A673 (cell line): ENCODE data around the gene UCP3. TPM values are rescaled to one million over a fixed set of nuclear protein-coding genes. Genes with fewer than 3 reads are reported as not detected.

Experiments used
- BruUV-seq: library from RNA; stranded (reverse); fragments of 400-500 nt; replicated peaks from 2 replicates; lab custom pipeline; 2021; lab: Mats Ljungman, UMichigan
- CTCF ChIA-PET: fragments of 300-600 bp; sonication (Branson Sonifier 250); formaldehyde crosslinking; loops from one replicate; lab custom pipeline; 2022; ENCODE audit warnings: antibody characterized with exemption; lab: Charles Lee
- POLR2A ChIA-PET: fragments of 300-600 bp; sonication (Branson Sonifier 250); formaldehyde crosslinking; loops from one replicate; lab custom pipeline; 2022; ENCODE audit warnings: antibody characterized with exemption; ENCODE audit not compliant: low non-redundant PET; lab: Charles Lee
- DNase-seq: peaks from one replicate; pipeline ENCODE4 v3.0.0-alpha.2; 2015; ENCODE audit warnings: low spot score
- H3K27ac ChIP-seq: fragments of 200-600 bp; sonication (generic); 2 replicates; pipeline ENCODE4 v1.5.1; 2016; ENCODE audit warnings: mixed run types, low read depth, mild to moderate bottlenecking, mixed read lengths, antibody characterized with exemption, low read length; ENCODE audit not compliant: poor library complexity, severe bottlenecking
- H3K27me3 ChIP-seq: fragments of 200-600 bp; sonication (generic); replicated peaks from 2 replicates; pipeline ENCODE4 v1.6.1; 2017; ENCODE audit warnings: mixed run types, low read depth, mild to moderate bottlenecking, mixed read lengths, antibody characterized with exemption, low read length; ENCODE audit not compliant: insufficient read depth, poor library complexity
- H3K36me3 ChIP-seq: fragments of 200-600 bp; sonication (generic); 2 replicates; pipeline ENCODE4 v1.6.1; 2016; ENCODE audit warnings: mixed run types, mild to moderate bottlenecking, mixed read lengths, antibody characterized with exemption, low read length; ENCODE audit not compliant: insufficient read depth, poor library complexity, severe bottlenecking
- H3K4me1 ChIP-seq: fragments of 200-600 bp; sonication (generic); 2 replicates; pipeline ENCODE4 v1.6.1; 2017; ENCODE audit warnings: mixed run types, mild to moderate bottlenecking, mixed read lengths, antibody characterized with exemption, low read length; ENCODE audit not compliant: insufficient read depth, poor library complexity, severe bottlenecking
- H3K4me3 ChIP-seq: fragments of 200-600 bp; sonication (generic); 2 replicates; pipeline ENCODE4 v1.5.1; 2016; ENCODE audit warnings: low read depth, mixed run types, mild to moderate bottlenecking, mixed read lengths, low read length; ENCODE audit not compliant: poor library complexity, severe bottlenecking
- H3K9me3 ChIP-seq: fragments of 200-600 bp; sonication (generic); 2 replicates; pipeline ENCODE4 v1.6.1; 2016; ENCODE audit warnings: mixed run types, low read depth, mild to moderate bottlenecking, mixed read lengths, antibody characterized with exemption, low read length; ENCODE audit not compliant: poor library complexity, severe bottlenecking
- CTCF ChIP-seq: fragments of 300-800, 200-600 bp; sonication (generic); conservative IDR thresholded peaks from 2 replicates; pipeline ENCODE4 v1.5.1; 2017; ENCODE audit warnings: low read depth, mild to moderate bottlenecking, antibody characterized with exemption, low read length, moderate library complexity, mixed read lengths
- EZH2 ChIP-seq: fragments of 200-600 bp; sonication (generic); IDR thresholded peaks from 2 replicates; pipeline ENCODE4 v1.6.1; 2017; ENCODE audit warnings: borderline replicate concordance, low read depth, mild to moderate bottlenecking, mixed read lengths, antibody characterized with exemption, low read length; ENCODE audit not compliant: poor library complexity, severe bottlenecking
- intact Hi-C: fragments of 100-400 bp; cut with micrococcal nuclease; formaldehyde crosslinking; loops from one replicate; pipeline ENCODE4 v1.10.0; 2022; ENCODE audit not compliant: unreplicated experiment
- total RNA-seq: library from RNA; stranded (reverse); gene quantifications from 2 replicates; pipeline ENCODE4 v1.2.3, GENCODE V29; 2021

The UCP3 gene
- total RNA-seq, 1 experiment from 2014 or later, result 3.6 TPM

GRCh38 chr11:74018331-74019005 lies 9.6 kb upstream of the UCP3 start:
- Histone ChIP-seq H3K27ac (no peak overlapping the region), H3K36me3 (no peaks in the 10 kb centered on the region), H3K4me1 (no peaks in the 10 kb centered on the region), H3K4me3 (no peak overlapping the region), H3K9me3 (no peaks in the 10 kb centered on the region), H3K27me3 (no peaks in the 10 kb centered on the region)
- no peak for TF ChIP-seq CTCF
- no peak for TF ChIP-seq EZH2
- ChIA-PET POLR2A (no interaction called here), CTCF (no interaction called here)
- DNase-seq, result no peak
- intact Hi-C loops, result no loop called here
- no TSS peak for BruUV-seq

- Histone ChIP-seq H3K4me1 (no peaks in the 10 kb centered on the region), H3K9me3 (no peaks in the 10 kb centered on the region), H3K27me3 (no peaks in the 10 kb centered on the region), H3K36me3 (no peaks in the 10 kb centered on the region), H3K4me3 (no peak overlapping the region), H3K27ac (no peak overlapping the region)
- DNase-seq, result no peak
- TF ChIP-seq EZH2 (no peak), CTCF (no peak)
- ChIA-PET CTCF (no interaction called here), POLR2A (no interaction called here)
- no TSS peak for BruUV-seq
- intact Hi-C loops, result no loop called here
Measured at GRCh38 chr11:74017631-74018030, 8.7 kb upstream of the UCP3 start.

- H3K4me1 ChIP-seq, result no peaks in the 10 kb centered on the region
- no peak for TF ChIP-seq EZH2
- no peak overlapping the region for H3K4me3 ChIP-seq
- ChIA-PET CTCF (no interaction called here), POLR2A (interaction anchor here (0.6 kb wide), 1 partner anchor 147 kb away, joined by 8 read pairs; no protein-coding TSS in a partner anchor)
- no peaks in the 10 kb centered on the region for H3K9me3 ChIP-seq
- no peaks in the 10 kb centered on the region for H3K36me3 ChIP-seq
- intact Hi-C loops, result no loop called here
- BruUV-seq, result no TSS peak
- DNase-seq, result no peak
- no peaks in the 10 kb centered on the region for H3K27me3 ChIP-seq
- H3K27ac ChIP-seq, result no peak overlapping the region
Measured at GRCh38 chr11:74015919-74016684, 7.2 kb upstream of the UCP3 start.
